ENCODE results near the gene MTA2. TPM values are rescaled to one million over a fixed set of nuclear protein-coding genes. Genes with fewer than 3 reads are reported as not detected.

The MTA2 gene
- polyA plus RNA-seq, 4 donors = 40.5 to 64.7 (median 43.0) TPM

GRCh38 chr11:62603072-62603408, 1.4 kb upstream of the MTA2 start:
- Histone ChIP-seq H3K4me3 (ENCODE audit: low read depth in 1 of 3, low read length in 3 of 3) (peak overlapping the region in 2 of 3 donors; percentile 56 to 93), H3K27me3 (ENCODE audit: control insufficient read depth in 3 of 3, insufficient read depth in 3 of 3, low read length in 3 of 3) (peaks cover 0 to 8% (median 0%) of the 10 kb centered on the region in 3 donors), H3K36me3 (ENCODE audit: control insufficient read depth in 3 of 3, insufficient read depth in 2 of 3, low read depth in 1 of 3, low read length in 3 of 3) (peaks cover 4 to 50% (median 5%) of the 10 kb centered on the region in 3 donors), H3K9me3 (ENCODE audit: control insufficient read depth in 2 of 2, insufficient read depth in 1 of 2, low read depth in 1 of 2, low read length in 1 of 2) (no peaks in the 10 kb centered on the region), H3K4me1 (ENCODE audit: control insufficient read depth in 3 of 3, insufficient read depth in 2 of 3, low read depth in 1 of 3, low read length in 2 of 3) (peaks cover 6 to 28% (median 6%) of the 10 kb centered on the region in 3 donors), H3K27ac (ENCODE audit: low read depth in 1 of 3, low read length in 2 of 3) (no peak overlapping the region)
- FAIRE-seq (no peak), DNase-seq (no peak)
- WGBS, 3 donors = 46 to 61% (median 58%) methylated on average over 13 of the region's 13 CpGs

- WGBS, 3 donors = 4 to 16% (median 15%) methylated on average over 72 to 96 of the region's 96 CpGs
- Histone ChIP-seq H3K27me3 (ENCODE audit: control insufficient read depth in 3 of 3, insufficient read depth in 3 of 3, low read length in 3 of 3) (peaks cover 0 to 8% (median 0%) of the 10 kb centered on the region in 3 donors), H3K4me1 (ENCODE audit: control insufficient read depth in 3 of 3, insufficient read depth in 2 of 3, low read depth in 1 of 3, low read length in 2 of 3) (peaks cover 6 to 28% (median 6%) of the 10 kb centered on the region in 3 donors), H3K4me3 (ENCODE audit: low read depth in 1 of 3, low read length in 3 of 3) (peak overlapping the region; percentile 45 to 93 (median 56)), H3K27ac (ENCODE audit: low read depth in 1 of 3, low read length in 2 of 3) (peak overlapping the region; percentile 77 to 95 (median 85)), H3K36me3 (ENCODE audit: control insufficient read depth in 3 of 3, insufficient read depth in 2 of 3, low read depth in 1 of 3, low read length in 3 of 3) (peaks cover 6 to 51% (median 7%) of the 10 kb centered on the region in 3 donors), H3K9me3 (ENCODE audit: control insufficient read depth in 2 of 2, insufficient read depth in 1 of 2, low read depth in 1 of 2, low read length in 1 of 2) (no peaks in the 10 kb centered on the region)
- DNase-seq (peak in 1 of 2 donors; percentile 76), FAIRE-seq (no peak)
Measured at GRCh38 chr11:62602141-62603071, 741 bp upstream of the MTA2 start.

- DNase-seq (peak in 1 of 2 donors; percentile 42), FAIRE-seq (no peak)
Measured at GRCh38 chr11:62601122-62601371, 618 bp downstream of the MTA2 start.

GRCh38 chr11:62600367-62601121, 1.1 kb downstream of the MTA2 start:
- no peak for FAIRE-seq
- H3K36me3 ChIP-seq (ENCODE audit: control insufficient read depth in 3 of 3, insufficient read depth in 2 of 3, low read depth in 1 of 3, low read length in 3 of 3) = peaks cover 14 to 56% (median 15%) of the 10 kb centered on the region in 3 donors
- no peaks in the 10 kb centered on the region for H3K9me3 ChIP-seq (ENCODE audit: control insufficient read depth in 2 of 2, insufficient read depth in 1 of 2, low read depth in 1 of 2, low read length in 1 of 2)
- peaks cover 0 to 8% (median 0%) of the 10 kb centered on the region in 3 donors for H3K27me3 ChIP-seq (ENCODE audit: control insufficient read depth in 3 of 3, insufficient read depth in 3 of 3, low read length in 3 of 3)
- peaks cover 6 to 28% (median 6%) of the 10 kb centered on the region in 3 donors for H3K4me1 ChIP-seq (ENCODE audit: control insufficient read depth in 3 of 3, insufficient read depth in 2 of 3, low read depth in 1 of 3, low read length in 2 of 3)
- 1 to 2% (median 1%) methylated on average over 25 to 26 of the region's 26 CpGs for WGBS, 3 donors
- H3K4me3 ChIP-seq (ENCODE audit: low read depth in 1 of 3, low read length in 3 of 3) = peak overlapping the region; percentile 90 to 93 (median 93)
- DNase-seq = peak in 1 of 2 donors; percentile 41
- peak overlapping the region; percentile 85 to 95 (median 85) for H3K27ac ChIP-seq (ENCODE audit: low read depth in 1 of 3, low read length in 2 of 3)

More at GRCh38 chr11:62601122-62601371, 618 bp downstream of the MTA2 start:
- Histone ChIP-seq H3K4me1 (ENCODE audit: control insufficient read depth in 3 of 3, insufficient read depth in 2 of 3, low read depth in 1 of 3, low read length in 2 of 3) (peaks cover 6 to 28% (median 6%) of the 10 kb centered on the region in 3 donors), H3K27me3 (ENCODE audit: control insufficient read depth in 3 of 3, insufficient read depth in 3 of 3, low read length in 3 of 3) (peaks cover 0 to 8% (median 0%) of the 10 kb centered on the region in 3 donors), H3K36me3 (ENCODE audit: control insufficient read depth in 3 of 3, insufficient read depth in 2 of 3, low read depth in 1 of 3, low read length in 3 of 3) (peaks cover 11 to 56% (median 13%) of the 10 kb centered on the region in 3 donors), H3K27ac (ENCODE audit: low read depth in 1 of 3, low read length in 2 of 3) (peak overlapping the region; percentile 85 to 95 (median 85)), H3K9me3 (ENCODE audit: control insufficient read depth in 2 of 2, insufficient read depth in 1 of 2, low read depth in 1 of 2, low read length in 1 of 2) (no peaks in the 10 kb centered on the region), H3K4me3 (ENCODE audit: low read depth in 1 of 3, low read length in 3 of 3) (peak overlapping the region; percentile 90 to 93 (median 93))
- 0 to 1% (median 0%) methylated on average over 26 to 30 of the region's 30 CpGs for WGBS, 3 donors

GRCh38 chr11:62599901-62600300, 1.8 kb downstream of the MTA2 start:
- DNase-seq = no peak
- Histone ChIP-seq H3K4me3 (ENCODE audit: low read depth in 1 of 3, low read length in 3 of 3) (peak overlapping the region in 2 of 3 donors; percentile 90 to 93), H3K27ac (ENCODE audit: low read depth in 1 of 3, low read length in 2 of 3) (peak overlapping the region in 1 of 3 donors; percentile 8), H3K36me3 (ENCODE audit: control insufficient read depth in 3 of 3, insufficient read depth in 2 of 3, low read depth in 1 of 3, low read length in 3 of 3) (peaks cover 20 to 57% (median 21%) of the 10 kb centered on the region in 3 donors), H3K9me3 (ENCODE audit: control insufficient read depth in 2 of 2, insufficient read depth in 1 of 2, low read depth in 1 of 2, low read length in 1 of 2) (no peaks in the 10 kb centered on the region), H3K27me3 (ENCODE audit: control insufficient read depth in 3 of 3, insufficient read depth in 3 of 3, low read length in 3 of 3) (peaks cover 0 to 8% (median 0%) of the 10 kb centered on the region in 3 donors), H3K4me1 (ENCODE audit: control insufficient read depth in 3 of 3, insufficient read depth in 2 of 3, low read depth in 1 of 3, low read length in 2 of 3) (peaks cover 6 to 28% (median 6%) of the 10 kb centered on the region in 3 donors)
- 31 to 36% (median 35%) methylated on average over 5 of the region's 5 CpGs for WGBS, 3 donors
- FAIRE-seq = no peak

GRCh38 chr11:62599069-62599696, 2.5 kb downstream of the MTA2 start:
- Histone ChIP-seq H3K4me1 (ENCODE audit: control insufficient read depth in 3 of 3, insufficient read depth in 2 of 3, low read depth in 1 of 3, low read length in 2 of 3) (peaks cover 6 to 28% (median 6%) of the 10 kb centered on the region in 3 donors), H3K9me3 (ENCODE audit: control insufficient read depth in 2 of 2, insufficient read depth in 1 of 2, low read depth in 1 of 2, low read length in 1 of 2) (no peaks in the 10 kb centered on the region), H3K27ac (ENCODE audit: low read depth in 1 of 3, low read length in 2 of 3) (peak overlapping the region in 2 of 3 donors; percentile 25 to 39), H3K27me3 (ENCODE audit: control insufficient read depth in 3 of 3, insufficient read depth in 3 of 3, low read length in 3 of 3) (peaks cover 0 to 8% (median 0%) of the 10 kb centered on the region in 3 donors), H3K36me3 (ENCODE audit: control insufficient read depth in 3 of 3, insufficient read depth in 2 of 3, low read depth in 1 of 3, low read length in 3 of 3) (peaks cover 21 to 58% (median 22%) of the 10 kb centered on the region in 3 donors), H3K4me3 (ENCODE audit: low read depth in 1 of 3, low read length in 3 of 3) (no peak overlapping the region)
- DNase-seq (peak; percentile 89 to 91), FAIRE-seq (no peak)
- 28 to 39% (median 33%) methylated on average over 7 of the region's 7 CpGs for WGBS, 3 donors

- FAIRE-seq (no peak), DNase-seq (no peak)
- Histone ChIP-seq H3K27ac (ENCODE audit: low read depth in 1 of 3, low read length in 2 of 3) (no peak overlapping the region), H3K36me3 (ENCODE audit: control insufficient read depth in 3 of 3, insufficient read depth in 2 of 3, low read depth in 1 of 3, low read length in 3 of 3) (peaks cover 21 to 66% (median 22%) of the 10 kb centered on the region in 3 donors), H3K27me3 (ENCODE audit: control insufficient read depth in 3 of 3, insufficient read depth in 3 of 3, low read length in 3 of 3) (no peaks in the 10 kb centered on the region), H3K4me3 (ENCODE audit: low read depth in 1 of 3, low read length in 3 of 3) (no peak overlapping the region), H3K4me1 (ENCODE audit: control insufficient read depth in 3 of 3, insufficient read depth in 2 of 3, low read depth in 1 of 3, low read length in 2 of 3) (peaks cover 9 to 26% (median 9%) of the 10 kb centered on the region in 3 donors), H3K9me3 (ENCODE audit: control insufficient read depth in 2 of 2, insufficient read depth in 1 of 2, low read depth in 1 of 2, low read length in 1 of 2) (no peaks in the 10 kb centered on the region)
- WGBS, 3 donors = 86 to 91% (median 87%) methylated on average over 8 of the region's 8 CpGs
Measured at GRCh38 chr11:62595124-62595523, 6.5 kb downstream of the MTA2 start.

All from small intestine (tissue), 7 donors.